Measurements from ENCODE around the gene HINT3.

- TF ChIP-seq EZH2 (IDR thresholded peaks at IDR 0.05; ENCODE audit: low read depth) (no peak), CTCF (conservative IDR thresholded peaks at IDR 0.05) (0 out of 2 replicates have a peak, but pooled peaks have one; percentile 29)
Observed at GRCh38 chr6:125985522-125985921, 29.0 kb downstream of the HINT3 start.

Measured in PC-9 (cell line).